ENCODE results near the gene ABRACL.

GRCh38 chr6:139028658-139029469 is at the start of gene ABRACL:
- TF ChIP-seq CTCF (conservative IDR thresholded peaks at IDR 0.05; ENCODE audit: low read length) (no peak), EZH2phosphoT487 (IDR thresholded peaks at IDR 0.05; ENCODE audit: borderline replicate concordance, low read depth, low read length) (no peak)

Measured in OCI-LY7 (cell line).